HepG2 (cell line): ENCODE data around the gene SLC44A4. TPM values are rescaled to one million over a fixed set of nuclear protein-coding genes. Genes with fewer than 3 reads are reported as not detected.

Experiments used
- E2F2 ChIP-seq: sonication (generic); formaldehyde crosslinking; IDR thresholded peaks from 2 replicates; pipeline ENCODE4 v1.4.0; 2020; ENCODE audit warnings: missing genetic modification reagents, borderline replicate concordance
- IRF2 ChIP-seq: IDR thresholded peaks from 2 replicates; pipeline ENCODE4 v1.6.1; 2018; ENCODE audit warnings: missing genetic modification reagents, missing compliant biosample characterization
- IRF9 ChIP-seq: sonication (generic); formaldehyde crosslinking; IDR thresholded peaks from 2 replicates; pipeline ENCODE4 v1.8.0; 2022; ENCODE audit warnings: missing genetic modification reagents, mild to moderate bottlenecking, borderline replicate concordance
- KAT2B ChIP-seq: fragments of 150-350 bp; IDR thresholded peaks from 2 replicates; pipeline ENCODE4 v1.6.1; 2014; ENCODE audit warnings: low read depth, low read length, borderline replicate concordance
- RAD51 ChIP-seq: fragments of 450-650 bp; IDR thresholded peaks from 2 replicates; pipeline ENCODE4 v1.6.1; 2016; ENCODE audit warnings: borderline replicate concordance
- RBAK ChIP-seq: sonication (generic); formaldehyde crosslinking; IDR thresholded peaks from 2 replicates; pipeline ENCODE4 v1.5.1; 2020; ENCODE audit warnings: mild to moderate bottlenecking, missing genetic modification reagents
- SP2 ChIP-seq: sonication (generic); formaldehyde crosslinking; IDR thresholded peaks from 2 replicates; pipeline ENCODE4 v1.5.1; 2020; ENCODE audit warnings: mild to moderate bottlenecking, missing genetic modification reagents
- SSRP1 ChIP-seq: IDR thresholded peaks from 2 replicates; pipeline ENCODE4 v1.6.1; 2016; ENCODE audit warnings: control low read depth
- STAT6 ChIP-seq: sonication (generic); formaldehyde crosslinking; IDR thresholded peaks from 2 replicates; pipeline ENCODE4 v1.4.0; 2020; ENCODE audit warnings: missing genetic modification reagents, mild to moderate bottlenecking, borderline replicate concordance
- TERF1 ChIP-seq: sonication (generic); formaldehyde crosslinking; IDR thresholded peaks from 2 replicates; pipeline ENCODE4 v1.8.0; 2022; ENCODE audit warnings: mild to moderate bottlenecking, missing genetic modification reagents, moderate library complexity
- TP53 ChIP-seq: sonication (generic); formaldehyde crosslinking; conservative IDR thresholded peaks from 2 replicates; pipeline ENCODE4 v1.4.0; 2020; ENCODE audit warnings: missing genetic modification reagents
- ZNF235 ChIP-seq: sonication (generic); formaldehyde crosslinking; IDR thresholded peaks from 2 replicates; pipeline ENCODE4 v1.8.1; 2023; ENCODE audit warnings: mild to moderate bottlenecking, missing genetic modification reagents, borderline replicate concordance
- ZNF253 ChIP-seq: sonication (generic); formaldehyde crosslinking; IDR thresholded peaks from 2 replicates; pipeline ENCODE4 v1.8.0; 2022; ENCODE audit warnings: mild to moderate bottlenecking, missing genetic modification reagents, borderline replicate concordance
- ZNF280D ChIP-seq: sonication (generic); formaldehyde crosslinking; IDR thresholded peaks from 2 replicates; pipeline ENCODE4 v1.5.1; 2020; ENCODE audit warnings: mild to moderate bottlenecking, missing genetic modification reagents
- ZNF710 ChIP-seq: sonication (generic); formaldehyde crosslinking; IDR thresholded peaks from 2 replicates; pipeline ENCODE4 v1.5.0; 2020; ENCODE audit warnings: mild to moderate bottlenecking, missing genetic modification reagents, borderline replicate concordance
- polyA plus RNA-seq, 8 experiments: library from polyadenylated mRNA; depleted of rRNA in 3 of 8; stranded (reverse) in 7 of 8; unstranded in 1 of 8; fragments of >200 nt; fragmentation: Illumina TruSeq in 4 of 8; extraction: Trizol in 4 of 8; gene quantifications; 2 replicates each; pipeline versions ENCODE4 v1.2.1 to v1.2.3, GENCODE V29; 2011 to 2016; ENCODE audit warnings: low read depth in 4 of 8, missing spikeins in 1 of 8, mixed read lengths in 1 of 8; ENCODE audit not compliant: insufficient read depth in 1 of 8
- total RNA-seq, 5 experiments: library from RNA; depleted of rRNA; stranded (reverse); fragments of >200 nt; fragmentation: Illumina TruSeq; extraction: Trizol; gene quantifications; 2 replicates each; pipeline ENCODE4 v1.2.3, GENCODE V29; 2016; ENCODE audit warnings: low read depth in 1 of 5

SLC44A4 gene
- total and polyA plus RNA-seq, 2 of the 13 experiments (the other 11 are each of a cell fraction or from before 2014, with no cell fraction given), result 3.5 to 5.9 TPM

GRCh38 chr6:31834367-31835250, 44.2 kb downstream of the SLC44A4 start (continued):
- TF ChIP-seq IRF9 (CRISPR knock-in tag), result peak; percentile 70; the same call in 1 of the 2 replicates
- peak; percentile 81; the same call in 1 of the 2 replicates for TF ChIP-seq ZNF280D (CRISPR knock-in tag)
- TF ChIP-seq SSRP1 (CRISPR knock-in tag), result peak; percentile 10; the same call in 1 of the 2 replicates
- TF ChIP-seq ZNF253 (CRISPR knock-in tag), result no peak
- TF ChIP-seq E2F2 (CRISPR knock-in tag), result peak; percentile 99
- TF ChIP-seq KAT2B, result no peak
- 0 out of 2 replicates have a peak, but pooled peaks have one; percentile 51 for TF ChIP-seq TP53 (CRISPR knock-in tag)
- TF ChIP-seq ZNF710, result peak; percentile 83; the same call in 1 of the 2 replicates
- no peak for TF ChIP-seq TERF1 (CRISPR knock-in tag)
- 0 out of 2 replicates have a peak, but pooled peaks have one; percentile 91 for TF ChIP-seq ZNF235 (CRISPR knock-in tag)
- TF ChIP-seq SP2 (CRISPR knock-in tag), result 0 out of 2 replicates have a peak, but pooled peaks have one; percentile 48
- TF ChIP-seq RAD51, result no peak
- peak; percentile 49 for TF ChIP-seq IRF2 (CRISPR knock-in tag)
- TF ChIP-seq RBAK (CRISPR knock-in tag), result no peak
- TF ChIP-seq STAT6, result peak; percentile 60
